GM21360 (cell line): ENCODE data around the gene SCN2B.
A peak's percentile ranks its signal among the peaks of the same experiment; 100 is the strongest.

Source experiments
- ATAC-seq: cut with Tn5 transposase; IDR thresholded peaks from one replicate; pipeline ENCODE4 v1.9.1; 2021; ENCODE audit warnings: mild to moderate bottlenecking, moderate library complexity; ENCODE audit not compliant: unreplicated experiment

The SCN2B gene, protein sequence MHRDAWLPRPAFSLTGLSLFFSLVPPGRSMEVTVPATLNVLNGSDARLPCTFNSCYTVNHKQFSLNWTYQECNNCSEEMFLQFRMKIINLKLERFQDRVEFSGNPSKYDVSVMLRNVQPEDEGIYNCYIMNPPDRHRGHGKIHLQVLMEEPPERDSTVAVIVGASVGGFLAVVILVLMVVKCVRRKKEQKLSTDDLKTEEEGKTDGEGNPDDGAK

DNA sequence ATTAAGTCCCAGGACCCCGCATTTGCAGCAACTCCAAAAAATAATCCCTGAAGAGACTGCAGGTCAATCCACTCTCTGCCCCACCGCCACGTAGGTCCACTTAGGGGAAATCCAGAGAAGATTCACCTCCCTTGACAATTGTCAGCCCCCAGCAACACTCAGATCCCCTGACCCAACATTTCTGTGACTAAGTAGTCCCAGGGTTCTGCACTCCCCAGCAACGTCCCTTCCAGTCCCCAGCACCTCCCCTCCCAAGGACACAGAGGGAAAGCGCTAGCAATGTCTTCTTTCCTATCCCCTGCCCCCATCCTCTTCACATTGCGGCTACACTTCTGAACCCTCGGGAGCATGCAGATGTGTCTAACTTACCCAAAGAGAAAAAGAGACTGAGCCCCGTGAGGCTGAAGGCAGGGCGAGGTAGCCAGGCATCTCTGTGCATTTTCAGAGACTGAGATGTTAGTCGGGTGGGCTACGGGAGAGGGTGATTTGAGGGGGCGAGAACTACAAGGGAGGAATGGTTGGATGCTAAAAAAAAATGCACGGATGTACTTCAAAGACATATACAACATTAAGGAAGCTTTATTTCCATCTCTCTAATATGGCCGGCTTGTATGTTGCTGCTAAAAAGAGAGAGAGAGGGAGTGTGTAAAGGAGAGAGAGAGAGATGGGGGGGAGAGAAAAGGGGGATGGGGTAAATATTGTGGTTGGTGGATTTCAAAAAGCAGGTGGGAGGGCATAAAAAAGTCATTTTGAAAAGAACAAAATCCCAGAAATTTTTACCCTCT is at the start of gene SCN2B:
Gene SCN2B (minus strand): TSS at position 647 of the 785 bp plus-strand sequence. CDS start 208 bp downstream, at position 439.
- ATAC-seq = no peak

DNA sequence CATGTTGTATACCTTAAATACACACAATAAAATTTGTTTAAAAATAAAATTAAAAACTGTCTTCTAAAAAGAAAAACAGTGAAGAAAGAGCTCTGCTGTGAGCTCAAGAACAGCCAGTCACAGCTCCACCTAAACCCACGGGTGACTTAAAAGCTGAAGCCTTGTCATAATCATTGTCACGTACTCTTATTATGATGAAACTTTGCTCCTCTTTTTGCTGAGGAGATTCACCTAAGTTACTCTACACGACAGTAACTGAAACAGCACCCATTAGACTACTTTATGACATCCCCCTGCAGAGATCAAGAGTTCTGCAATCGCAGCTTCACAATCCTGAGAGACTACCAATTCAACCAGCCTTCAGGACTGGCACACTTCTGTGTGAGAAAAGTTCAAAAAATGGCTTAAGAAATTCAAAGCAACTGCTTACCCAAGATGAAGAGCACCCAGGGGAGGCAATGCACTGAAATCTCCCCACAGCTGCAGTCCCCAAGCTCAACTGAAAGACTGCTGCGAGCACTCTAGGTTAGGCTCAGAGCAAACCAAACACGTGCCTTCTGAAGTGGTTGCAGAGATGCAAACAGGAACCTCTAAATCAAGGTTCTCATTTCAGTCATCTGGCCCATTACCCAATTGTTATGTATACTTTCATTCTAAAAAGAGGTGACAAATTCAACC is 48.2 kb upstream of the SCN2B start, which contains the start of gene JAML:
Gene JAML (minus strand): TSS at position 501 of the 678 bp plus-strand sequence. CDS start 10,145 bp downstream, outside the sequence.
- ATAC-seq = no peak

DNA sequence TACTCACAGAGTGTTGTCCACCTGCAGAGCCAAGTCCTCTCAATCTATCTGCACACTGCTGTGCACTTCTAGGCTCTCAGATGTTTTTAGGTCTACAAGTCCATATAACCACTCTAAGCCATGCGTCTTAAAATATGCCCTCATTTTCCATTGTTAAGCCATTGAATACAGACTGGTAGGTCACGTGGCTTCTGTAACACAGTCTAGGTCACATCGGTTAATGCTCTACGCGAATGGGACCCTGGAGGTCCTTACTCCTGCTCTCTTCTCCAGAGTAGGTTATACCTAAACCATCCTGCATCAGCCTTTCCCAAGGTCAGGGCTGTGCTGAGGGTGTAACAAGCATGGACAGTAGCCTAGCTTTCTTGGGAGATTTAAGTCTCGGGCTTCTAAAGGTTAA is 47.6 kb upstream of the SCN2B start:
- no peak for ATAC-seq

DNA sequence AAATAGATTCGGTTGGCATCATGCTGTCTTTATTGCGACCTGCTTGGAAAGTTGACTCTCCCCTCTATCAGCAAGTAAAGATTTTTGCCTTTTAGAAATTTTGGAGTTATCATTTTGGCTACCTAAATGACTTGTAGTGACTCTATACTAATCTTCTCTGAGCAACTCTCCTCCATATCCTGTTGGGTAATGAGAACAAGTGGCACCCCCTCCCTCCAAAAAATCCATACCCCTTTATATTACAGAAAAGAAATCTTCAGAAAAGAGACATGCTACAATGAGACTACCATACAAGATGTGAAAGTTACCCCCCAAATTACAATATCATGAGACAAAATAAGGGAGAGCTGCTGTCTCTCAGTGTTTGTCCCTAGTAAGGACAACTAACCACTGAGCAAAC is 47.1 kb upstream of the SCN2B start:
- no peak for ATAC-seq

DNA sequence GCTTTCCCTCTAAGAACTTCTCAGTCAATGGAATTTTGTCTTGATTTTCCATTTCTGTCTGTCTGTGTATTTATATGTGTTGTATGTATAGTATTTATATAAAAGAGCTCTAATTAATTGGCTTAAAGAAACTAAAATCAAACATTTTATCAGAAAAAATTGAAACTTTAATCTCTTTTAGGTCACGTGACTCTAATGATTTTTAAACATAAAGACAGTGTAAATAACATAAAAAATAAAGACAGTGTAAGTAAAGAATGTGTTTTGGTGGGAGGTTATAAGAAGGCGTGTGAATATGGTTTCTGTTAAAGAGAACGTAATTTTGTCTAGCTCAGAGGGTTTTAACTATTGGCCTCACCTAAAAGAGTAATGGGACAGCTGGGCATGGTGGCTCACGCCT is 46.0 kb upstream of the SCN2B start:
- ATAC-seq = no peak

DNA sequence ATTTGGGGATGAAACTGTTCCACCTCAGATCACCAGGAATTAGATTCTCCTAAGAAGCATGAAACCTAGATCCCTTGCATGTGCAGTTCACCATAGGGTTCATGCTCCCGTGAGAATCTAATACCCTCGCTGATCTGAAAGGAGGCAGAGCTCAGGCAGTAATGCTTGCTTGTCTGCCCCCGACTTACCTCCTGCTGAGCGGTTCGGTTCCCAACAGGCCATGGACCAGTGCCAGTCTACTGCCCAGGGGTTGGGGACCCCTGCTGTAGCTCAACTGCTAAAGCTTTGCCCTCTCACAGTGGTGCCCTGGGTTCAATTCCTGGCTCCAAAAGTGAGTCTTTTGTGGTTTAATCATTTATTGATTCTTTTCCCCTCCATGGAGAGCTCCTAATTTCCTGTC is 45.0 kb upstream of the SCN2B start:
- no peak for ATAC-seq

DNA sequence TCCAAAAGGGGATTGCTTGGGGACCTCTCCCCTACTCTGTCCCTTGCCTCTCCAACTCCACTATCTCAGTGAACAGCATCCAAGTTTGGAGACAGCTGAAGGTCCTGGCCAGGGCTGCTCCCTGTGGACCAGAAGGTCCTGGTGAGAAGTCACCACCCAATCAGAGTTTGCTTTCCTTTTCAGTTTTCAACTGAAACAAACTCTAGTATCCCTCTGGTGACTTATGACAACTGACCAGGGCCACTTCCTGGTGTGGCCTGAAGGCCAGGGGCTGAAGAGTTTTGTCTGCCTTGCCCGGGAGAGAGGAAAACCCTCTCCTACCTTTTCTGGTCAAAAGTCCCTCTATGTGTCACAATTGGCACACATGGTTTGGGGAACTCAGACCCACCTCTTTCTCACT is 43.3 kb upstream of the SCN2B start:
- no peak for ATAC-seq

DNA sequence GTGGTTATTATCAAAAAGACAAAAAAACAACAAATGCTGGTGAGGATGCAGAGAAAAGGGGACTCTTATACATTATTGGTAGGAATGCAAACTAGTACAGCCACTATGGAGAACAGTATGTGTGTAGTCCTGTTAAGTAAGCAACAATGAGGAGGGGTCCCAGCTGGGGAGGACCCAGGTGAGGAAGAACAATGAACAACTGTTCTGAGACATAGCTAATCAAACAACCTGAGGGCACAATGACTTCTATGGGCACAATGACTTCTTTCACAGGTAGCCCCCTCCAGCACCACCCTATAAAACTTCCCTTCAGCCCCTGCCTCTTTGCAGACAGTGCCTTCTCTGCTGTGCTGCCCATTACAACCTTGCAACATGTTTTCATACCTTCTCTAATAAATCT is 42.8 kb upstream of the SCN2B start:
- no peak for ATAC-seq

DNA sequence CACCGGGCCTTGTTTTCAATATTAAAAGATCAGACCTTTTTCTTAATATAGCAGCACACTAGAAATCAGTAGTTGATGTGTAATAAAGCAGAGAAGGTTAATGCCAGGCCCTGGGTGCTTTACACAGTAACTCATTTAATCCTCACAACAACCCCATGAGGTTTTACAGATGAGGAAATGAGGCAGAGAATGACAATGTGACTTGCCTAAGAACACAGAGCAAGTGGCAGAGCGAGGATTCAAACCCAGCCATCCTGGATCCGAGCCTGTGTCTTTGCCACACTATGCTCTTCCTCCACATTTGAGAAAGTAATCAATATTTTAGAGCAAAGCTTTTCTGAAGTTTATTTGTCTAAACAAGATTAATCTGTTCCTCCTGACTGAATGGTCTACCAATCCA is 41.1 kb upstream of the SCN2B start:
- ATAC-seq = no peak

DNA sequence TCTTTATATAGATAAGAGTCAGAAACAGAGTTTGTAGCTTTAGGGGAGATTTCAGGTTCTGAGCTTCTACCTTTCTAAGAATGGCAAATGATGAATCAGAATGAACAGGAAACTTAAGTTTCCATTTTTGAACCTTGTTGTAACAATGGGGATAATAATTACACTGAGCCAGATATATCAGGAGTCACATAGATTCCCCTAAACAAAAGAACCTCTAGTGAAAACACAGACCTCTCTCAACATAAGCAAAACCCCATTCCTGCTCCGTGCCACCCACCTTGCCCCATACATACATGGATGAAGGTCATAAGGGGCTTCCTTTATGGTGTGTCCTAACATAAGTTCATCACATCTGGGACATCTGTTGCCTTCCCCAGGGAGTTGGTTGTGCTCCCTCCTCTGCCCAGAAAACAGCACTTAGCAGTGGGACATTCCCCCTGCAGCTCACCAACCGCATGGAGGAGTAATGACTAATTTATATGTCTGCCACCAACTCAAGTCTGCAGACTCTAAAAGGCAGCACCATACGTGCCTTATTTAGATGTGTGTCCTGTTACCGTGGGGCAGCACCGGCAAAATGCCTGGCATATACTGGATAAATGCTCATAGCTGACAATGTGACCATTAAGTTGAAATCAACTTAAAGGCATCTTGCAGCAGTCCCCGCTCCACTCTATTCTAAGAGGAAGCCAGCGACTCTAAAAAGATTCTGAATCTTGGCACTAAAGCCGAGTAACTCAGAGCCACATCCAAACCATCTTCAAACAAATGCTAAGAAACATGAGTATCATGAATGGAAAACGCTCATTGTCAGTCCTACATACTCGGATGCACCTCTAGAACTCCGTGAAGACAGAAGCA is 40.4 kb upstream of the SCN2B start:
- ATAC-seq = peak; percentile 48

DNA sequence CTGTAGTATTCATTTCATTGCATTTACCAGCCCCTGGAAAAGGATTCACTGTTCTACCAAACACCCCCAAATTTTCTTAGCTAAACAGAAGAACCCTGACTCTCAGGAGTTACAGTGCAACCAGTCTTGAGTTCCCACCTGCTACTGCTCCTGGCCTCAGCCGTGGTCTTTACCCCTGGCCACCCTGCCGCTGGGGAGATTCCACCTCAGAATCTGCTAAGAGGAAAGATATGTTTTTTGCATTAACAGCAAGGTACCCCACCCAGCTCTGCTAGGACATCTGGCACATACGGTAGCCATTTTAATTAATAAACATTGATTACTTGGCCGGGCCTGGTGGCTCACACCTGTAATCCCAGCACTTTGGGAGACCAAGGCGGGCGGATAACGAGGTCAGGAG is 39.3 kb upstream of the SCN2B start:
- ATAC-seq = no peak

DNA sequence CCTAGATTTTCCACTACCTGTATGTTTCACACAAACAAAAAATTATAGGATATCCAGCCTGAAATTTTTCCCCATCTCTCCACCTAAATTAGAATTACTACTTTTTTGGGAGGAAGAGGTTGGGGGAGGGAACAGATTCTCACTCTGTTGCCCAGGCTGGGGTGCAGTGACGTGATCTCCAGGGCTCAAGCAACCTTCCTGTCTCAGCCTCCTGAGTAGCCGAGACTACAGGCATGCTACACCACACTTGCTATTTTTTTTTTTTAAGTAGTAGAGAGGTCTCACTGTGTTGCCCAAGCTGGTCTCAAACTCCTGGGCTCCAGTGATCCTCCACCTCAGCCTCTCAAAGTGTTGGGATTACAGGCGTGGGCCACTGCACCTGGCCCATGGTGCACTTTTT is 38.8 kb upstream of the SCN2B start:
- ATAC-seq = no peak

DNA sequence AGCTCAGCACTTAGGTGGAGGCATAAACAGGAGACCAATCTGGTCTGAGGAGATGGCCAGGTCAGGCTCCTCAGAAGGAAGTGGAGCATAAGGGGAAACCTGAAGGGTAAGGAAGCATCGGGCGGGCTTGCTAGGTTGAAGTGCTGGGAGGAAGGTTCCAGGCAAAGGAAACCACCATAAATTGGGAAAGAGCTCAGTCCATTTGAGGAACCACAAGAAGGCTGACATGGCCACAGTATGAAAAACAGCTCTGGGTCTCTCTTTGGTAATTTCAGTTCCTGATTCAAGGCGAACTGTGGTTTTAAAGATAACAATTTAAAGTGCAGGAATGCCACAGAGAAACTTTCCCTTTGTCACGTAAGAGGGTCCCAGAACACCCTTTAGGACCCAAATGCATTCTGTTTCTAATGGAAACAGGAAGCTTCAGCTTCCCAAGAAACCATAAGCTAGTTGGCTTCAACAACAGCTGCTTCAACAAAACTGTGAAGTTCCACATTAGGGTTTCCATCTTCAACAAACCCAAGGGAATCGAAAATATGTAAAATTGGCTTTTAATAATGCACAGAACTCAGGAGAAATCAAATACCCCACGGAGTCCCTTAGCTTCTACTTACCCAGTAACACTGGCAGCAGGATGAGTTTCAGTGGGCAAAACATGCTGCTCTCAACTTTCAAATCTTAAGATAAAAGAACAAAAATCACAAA is 37.9 kb upstream of the SCN2B start:
- ATAC-seq = no peak

DNA sequence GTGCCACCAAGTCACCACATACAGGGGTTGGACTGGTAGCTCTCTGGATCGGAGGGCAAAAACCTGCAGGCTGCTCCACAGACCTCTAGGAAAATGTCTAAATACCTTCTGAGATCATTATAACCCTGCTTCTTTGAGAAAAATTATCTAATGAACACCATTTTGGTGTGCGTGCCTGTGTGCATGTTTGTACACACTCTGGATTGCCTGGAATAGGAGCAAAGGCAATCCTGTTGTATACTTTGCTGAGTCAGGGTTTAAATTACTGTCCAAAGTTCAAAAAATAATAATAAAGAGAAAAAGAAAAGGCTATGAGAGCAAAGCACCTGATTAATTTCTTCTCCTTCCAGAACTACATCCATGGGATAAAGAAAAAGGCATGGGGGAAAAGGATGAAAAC is 37.3 kb upstream of the SCN2B start:
- ATAC-seq = no peak

DNA sequence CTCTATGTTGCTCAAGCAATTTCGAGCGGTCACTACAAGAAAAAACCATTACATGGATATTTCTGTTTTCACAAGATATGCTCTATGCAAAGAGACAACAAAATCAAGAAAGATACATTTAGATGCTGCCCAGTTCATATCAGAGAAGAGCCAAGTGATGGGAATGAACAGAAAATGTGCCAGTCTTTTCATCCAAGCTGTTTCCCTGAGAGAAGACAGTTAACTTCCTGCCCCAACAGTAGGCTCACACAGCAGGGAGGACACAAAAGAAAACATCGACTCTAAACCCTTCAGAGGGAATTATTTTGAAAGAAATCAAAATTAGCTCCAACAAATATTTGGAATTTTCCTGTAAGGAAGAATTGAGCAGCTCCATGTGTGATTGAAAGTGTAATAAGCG is 36.8 kb upstream of the SCN2B start:
- ATAC-seq = no peak

DNA sequence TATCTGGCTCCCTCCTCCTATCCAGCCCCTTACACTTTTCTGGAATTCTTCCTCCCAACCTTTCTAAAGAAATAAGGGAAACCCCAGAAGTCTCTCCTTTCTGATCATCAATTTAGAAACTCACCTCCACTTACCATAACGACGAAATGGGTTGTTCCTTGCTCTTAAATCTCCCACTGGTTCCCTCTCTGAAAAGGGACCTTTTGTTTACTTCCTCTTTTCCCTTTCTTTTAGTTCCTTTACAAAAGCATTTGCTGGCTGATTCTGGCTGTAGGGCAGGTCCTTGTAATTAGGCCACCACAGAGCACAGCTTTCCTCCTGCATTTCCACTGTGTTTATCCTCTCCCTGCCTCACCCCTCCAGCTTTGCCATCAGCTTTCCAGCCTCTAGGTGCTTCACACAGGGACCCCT is 36.3 kb upstream of the SCN2B start:
- no peak for ATAC-seq

DNA sequence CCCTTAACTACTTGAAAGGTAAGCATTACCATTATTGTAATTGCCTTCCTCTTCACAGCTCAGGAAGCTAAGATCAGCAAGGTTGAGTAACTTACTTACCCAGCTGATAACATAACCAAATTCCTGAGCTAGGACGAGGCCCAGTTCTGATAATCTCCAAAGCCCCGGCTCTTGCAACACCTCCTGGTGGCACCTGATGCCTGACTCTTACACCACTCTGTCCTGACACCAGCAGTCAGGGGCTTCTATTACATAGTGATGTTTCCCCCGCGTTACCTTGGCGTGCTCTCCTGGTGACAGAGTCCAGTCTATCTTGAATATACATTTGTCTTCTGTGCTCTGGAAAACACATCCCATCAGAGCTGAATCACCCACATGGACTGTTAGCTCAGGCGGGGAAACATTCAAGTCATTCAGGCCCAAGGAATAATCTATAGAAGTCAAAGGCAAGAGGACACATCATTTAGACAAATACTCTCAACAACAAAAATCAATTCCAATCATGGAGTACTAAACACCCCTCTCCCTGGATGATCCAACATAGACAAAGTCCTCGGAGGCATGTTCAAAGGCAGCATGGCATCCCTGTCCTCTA is 35.8 kb upstream of the SCN2B start:
- ATAC-seq = no peak

DNA sequence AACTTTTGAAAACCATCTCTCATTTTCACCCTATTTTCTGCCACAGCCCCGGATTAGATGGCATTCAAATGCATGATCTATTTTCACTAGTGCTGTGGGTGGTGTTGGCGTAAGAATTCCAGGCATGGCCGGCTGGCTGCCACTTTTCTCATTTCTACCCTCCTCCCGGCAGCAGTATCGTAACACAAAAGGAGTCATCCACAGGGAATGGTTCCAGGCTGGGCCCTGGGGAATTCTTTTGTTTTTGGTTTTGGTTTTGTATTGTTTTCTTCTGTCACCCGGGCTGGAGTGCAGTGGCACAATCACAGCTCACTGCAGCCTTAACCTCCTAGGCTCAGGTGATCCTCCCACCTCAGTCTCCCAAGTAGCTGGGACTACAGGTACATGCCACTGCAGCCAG is 34.6 kb upstream of the SCN2B start:
- ATAC-seq = no peak

DNA sequence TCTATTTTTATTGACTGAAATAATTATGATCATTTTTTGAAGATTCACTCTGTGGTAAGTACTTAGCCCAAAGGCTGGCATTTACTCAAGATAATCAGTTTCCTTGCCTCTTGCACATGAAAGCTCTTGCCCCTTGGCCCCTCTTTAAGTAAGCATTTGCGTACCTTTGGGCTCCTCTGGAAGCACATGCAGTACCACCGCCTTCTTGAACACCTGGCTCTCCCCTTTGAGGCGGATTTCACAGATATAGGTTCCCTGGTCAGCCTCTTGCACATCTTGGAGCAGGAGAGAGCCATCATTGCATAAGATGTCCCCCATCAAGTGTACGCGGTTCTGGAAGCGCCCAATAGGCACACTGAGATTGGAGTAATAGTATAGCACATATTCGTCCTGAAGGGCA is 33.9 kb upstream of the SCN2B start:
- no peak for ATAC-seq

DNA sequence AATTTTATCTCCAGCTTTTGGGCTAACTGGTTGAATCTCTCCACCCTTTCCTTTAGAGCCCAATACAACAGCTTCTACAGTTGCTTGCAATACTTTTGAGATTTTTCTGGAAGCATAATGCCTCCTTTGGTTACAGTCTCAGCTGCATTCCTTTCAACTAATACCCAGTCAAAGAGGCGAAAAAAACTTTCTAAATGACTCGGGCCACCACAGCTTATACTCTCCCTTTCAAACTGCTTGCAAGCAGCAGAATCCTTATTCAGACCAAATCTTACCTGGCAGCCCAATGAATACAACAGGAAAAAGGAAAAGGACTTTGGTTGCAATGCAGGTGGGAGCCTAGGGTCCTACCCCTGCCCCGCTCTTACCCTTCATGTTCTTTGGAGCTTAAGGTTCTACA is 32.6 kb upstream of the SCN2B start:
- no peak for ATAC-seq
